HG02678 (cell line): ENCODE results near the gene VAMP1.
"Not testable (repeated sequence)": the region's sequence is repeated elsewhere in the genome, so short reads cannot be mapped to it uniquely, and the experiment has no call there.

Experiments
- ATAC-seq: cut with Tn5 transposase; IDR thresholded peaks from one replicate; pipeline ENCODE4 v1.9.1; 2021; ENCODE audit warnings: mild to moderate bottlenecking, moderate library complexity; ENCODE audit not compliant: unreplicated experiment

The VAMP1 gene

DNA sequence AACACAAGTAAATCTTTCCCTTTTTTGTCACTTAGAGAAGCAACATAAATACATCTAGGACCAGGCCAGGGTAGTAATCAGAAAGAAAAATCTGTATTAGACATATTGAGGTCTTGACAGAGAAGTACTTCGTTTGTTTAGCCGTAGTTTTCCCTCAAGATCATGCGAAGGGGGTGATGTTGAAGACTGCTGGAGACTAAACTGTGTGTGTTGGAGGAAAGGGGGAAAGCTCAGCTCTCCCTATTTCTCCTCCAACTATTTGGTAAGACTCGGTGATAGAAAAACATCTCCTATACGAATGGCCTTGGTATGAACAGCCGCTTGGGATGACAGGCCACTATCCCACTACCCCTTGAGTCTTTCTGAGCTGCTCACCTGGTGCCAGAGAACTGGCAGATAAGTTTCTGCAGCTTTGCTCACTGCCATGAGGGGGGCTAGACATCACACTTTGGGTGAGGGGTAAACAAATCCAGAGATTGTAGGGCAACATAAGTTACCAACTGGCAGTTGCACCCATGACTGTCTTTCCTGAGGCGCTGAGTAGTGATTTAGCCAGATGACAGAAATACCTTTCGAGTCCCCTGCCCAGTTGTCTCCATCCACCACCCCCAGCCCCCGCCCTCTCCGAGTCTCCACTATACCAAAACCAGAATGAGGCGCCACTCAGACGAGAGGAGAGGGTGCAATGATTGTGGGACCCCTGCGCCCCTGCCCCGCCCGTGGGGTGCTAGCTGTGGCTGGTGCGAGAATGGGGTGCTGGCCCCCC lies 685 bp downstream of the VAMP1 start:
- no peak for ATAC-seq

DNA sequence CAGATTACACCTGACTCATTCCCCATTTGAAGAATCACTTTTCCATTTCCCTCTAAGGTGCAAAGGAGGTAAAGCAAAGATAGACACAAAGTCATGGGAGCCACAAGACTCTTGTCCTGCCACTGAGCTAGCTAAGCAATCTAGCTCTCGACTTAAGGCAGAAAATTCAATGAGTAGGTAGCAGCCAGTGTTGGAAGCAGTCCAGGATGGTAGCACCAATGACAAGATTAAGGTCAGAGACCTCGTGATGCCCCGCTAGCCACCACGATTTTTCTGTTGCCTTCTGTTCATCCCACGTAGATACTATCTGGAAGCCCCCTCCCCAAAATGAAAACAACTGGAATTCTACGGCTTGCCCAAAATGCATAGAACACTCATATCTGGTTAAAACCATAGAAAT lies 1.4 kb downstream of the VAMP1 start:
- no peak for ATAC-seq

DNA sequence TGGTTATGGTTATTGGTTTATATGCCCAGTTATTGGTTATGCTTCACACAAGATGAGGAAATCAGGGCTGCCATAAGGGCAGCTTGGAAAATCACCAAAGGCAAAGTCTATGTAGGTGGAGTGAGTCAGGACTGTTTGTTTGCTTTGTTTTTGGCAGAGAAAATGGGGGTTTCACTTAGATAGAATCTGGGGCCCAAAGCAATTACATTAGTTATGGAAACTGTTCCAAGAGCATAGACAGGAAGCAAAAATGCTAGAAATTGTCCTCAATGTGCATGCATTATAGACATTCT lies 2.2 kb downstream of the VAMP1 start:
- no peak for ATAC-seq

DNA sequence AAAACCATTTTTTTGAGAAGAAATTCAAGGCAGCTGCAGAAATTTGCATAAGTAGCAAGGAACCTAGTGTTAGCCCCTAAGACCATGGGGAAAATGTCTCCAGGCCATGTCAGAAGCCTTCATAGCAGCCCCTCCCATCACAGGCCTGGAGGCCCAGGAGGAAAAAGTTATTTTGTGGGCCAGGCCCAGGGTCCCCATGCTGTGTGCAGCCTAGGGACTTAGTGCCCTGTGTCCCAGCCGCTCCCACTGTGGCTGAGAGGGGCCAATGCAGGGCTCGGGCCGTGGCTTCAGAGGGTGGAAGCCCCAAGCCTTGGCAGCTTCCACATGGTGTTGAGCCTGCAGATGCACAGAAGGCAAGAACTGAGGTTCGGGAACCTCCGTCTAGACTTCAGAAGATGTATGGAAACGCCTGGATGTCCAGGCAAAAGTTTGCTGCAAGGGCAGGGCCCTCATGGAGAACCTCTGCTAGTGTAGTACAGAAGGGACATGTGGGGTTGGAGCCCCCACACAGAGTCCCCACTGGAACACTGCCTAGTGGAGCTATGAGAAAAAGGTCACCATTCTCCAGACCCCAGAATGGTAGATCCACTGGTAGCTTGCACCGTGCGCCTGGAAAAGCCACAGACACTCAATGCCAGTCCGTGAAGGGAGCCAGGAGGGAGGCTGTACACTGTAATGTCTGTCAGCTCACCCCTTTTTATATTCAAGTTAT lies 2.8 kb downstream of the VAMP1 start:
- ATAC-seq, result not testable (repeated sequence)

DNA sequence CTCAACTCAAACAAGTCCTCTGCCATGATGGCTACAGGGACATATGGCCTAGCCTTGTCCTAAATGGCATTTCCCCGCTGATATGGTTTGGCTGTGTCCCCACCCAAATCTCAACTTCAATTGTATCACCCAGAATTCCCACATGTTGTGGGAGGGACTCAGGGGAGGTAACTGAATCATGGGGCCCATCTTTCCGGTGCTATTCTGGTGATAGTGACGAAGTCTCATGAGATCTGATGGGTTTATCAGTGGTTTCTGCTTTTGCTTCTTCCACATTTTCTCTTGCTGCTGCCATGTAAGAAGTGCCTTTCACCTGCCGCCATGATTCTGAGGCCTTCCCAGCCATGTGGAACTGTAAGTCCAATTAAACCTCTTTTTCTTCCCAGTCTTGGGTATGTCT lies 3.7 kb downstream of the VAMP1 start:
- not testable (repeated sequence) for ATAC-seq

DNA sequence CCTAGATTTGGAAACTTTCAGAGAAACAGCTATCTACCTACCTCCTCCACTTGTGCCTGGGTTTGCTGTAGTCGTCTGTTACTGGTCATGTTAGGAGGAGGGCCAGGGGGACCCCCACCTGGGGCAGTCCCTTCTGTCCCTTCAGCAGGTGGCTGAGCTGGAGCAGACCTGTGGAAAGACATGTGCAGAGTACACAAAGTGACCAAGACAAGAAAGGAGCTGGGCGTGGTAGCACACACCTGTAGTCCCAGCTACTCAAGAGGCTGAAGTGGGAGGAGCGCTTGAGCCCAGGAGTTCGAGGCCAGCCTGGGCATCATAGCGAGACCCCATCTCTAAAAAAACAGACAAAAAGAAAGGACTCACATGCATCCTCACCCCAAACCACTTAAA lies 4.3 kb downstream of the VAMP1 start:
- ATAC-seq, result no peak

DNA sequence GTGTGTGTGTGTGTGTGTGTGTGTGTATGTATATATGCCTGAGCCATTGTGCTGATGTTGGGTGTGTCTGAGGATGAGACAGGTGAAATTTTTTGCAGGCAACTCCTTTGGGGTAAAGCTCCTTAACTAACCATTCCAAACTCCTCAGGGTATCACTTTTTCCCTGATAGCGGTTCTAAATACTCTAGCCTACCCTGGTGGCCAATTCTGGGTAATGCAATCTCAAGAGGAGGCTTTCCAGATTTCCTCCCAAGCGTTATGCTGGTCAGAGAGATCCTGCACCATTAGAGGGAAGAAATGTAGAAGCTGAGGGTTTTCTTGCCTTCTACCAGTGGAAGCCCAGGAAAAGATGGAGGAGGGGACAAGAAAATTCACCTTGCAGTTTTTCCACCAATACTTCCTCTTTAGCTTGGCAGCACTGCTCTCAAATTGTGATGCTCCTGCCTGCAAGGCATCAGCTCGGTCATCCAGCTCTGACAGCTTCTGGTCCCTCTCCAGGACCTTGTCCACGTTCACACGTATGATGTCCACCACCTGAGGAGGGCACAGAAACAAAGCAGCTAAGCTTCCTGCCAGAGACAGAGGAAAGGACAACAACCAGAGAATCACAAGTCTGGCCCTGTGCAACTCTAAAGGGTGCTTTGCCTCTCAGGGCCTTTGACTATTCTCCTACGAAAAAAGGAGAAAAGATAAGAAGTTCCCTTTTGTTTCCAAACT lies 4.9 kb downstream of the VAMP1 start:
- ATAC-seq, result no peak

DNA sequence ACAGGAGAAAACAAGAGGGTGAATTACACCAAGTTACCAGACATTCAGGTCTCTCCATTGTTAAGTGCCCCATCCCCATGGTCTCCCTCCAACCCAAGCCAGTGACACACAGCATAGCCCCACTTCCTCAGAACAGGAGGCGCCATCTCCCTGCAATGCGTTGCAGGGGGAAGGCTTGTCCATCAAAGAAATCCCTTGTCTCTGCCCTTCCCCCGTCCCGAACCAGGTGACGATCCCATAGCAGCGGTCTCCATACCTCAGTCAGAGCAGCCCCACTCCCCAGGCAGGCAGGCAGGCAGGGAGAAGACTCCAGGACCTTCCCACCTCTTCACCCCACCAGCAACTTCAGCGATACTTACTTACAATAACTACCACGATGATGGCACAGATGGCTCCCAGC lies 5.9 kb downstream of the VAMP1 start:
- ATAC-seq, result no peak

DNA sequence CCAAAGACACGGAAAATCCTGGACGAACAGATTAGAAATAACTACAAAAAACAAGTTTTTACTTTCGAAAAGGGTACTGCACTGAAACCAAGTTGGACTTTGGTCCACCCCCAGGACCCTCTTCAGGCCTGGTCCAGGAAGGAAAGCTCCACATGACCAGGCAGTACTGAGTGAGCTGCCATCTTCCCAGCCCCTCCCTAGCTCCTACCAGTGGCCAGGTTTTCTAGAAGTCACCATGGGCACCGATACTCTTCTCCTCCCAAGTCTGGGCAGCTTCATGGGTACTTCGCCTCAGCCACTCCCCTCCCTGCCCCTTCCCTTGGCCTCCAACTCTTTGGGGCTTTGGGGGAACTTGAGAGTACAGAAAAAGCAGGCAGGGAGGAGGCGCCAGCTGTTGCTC lies 6.6 kb downstream of the VAMP1 start:
- no peak for ATAC-seq

DNA sequence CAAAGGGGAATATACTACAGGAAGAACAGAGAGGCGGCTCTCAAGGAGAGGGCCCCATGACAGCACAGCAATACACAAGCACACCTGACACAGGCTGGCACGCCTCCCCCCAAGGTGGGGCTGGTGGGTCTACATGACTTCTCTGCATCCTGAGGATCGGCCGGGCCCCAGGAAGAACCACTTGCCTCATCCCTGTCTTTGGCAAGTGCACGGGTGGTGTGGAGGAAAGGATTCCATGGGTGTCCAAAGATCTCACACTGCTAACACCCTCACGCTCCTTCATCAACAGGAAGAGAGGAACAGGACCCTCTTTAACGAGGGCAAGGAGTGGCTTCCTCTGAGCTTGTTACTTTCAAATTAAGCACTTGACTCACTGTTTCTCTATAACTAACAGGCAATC lies 7.3 kb downstream of the VAMP1 start:
- no peak for ATAC-seq

DNA sequence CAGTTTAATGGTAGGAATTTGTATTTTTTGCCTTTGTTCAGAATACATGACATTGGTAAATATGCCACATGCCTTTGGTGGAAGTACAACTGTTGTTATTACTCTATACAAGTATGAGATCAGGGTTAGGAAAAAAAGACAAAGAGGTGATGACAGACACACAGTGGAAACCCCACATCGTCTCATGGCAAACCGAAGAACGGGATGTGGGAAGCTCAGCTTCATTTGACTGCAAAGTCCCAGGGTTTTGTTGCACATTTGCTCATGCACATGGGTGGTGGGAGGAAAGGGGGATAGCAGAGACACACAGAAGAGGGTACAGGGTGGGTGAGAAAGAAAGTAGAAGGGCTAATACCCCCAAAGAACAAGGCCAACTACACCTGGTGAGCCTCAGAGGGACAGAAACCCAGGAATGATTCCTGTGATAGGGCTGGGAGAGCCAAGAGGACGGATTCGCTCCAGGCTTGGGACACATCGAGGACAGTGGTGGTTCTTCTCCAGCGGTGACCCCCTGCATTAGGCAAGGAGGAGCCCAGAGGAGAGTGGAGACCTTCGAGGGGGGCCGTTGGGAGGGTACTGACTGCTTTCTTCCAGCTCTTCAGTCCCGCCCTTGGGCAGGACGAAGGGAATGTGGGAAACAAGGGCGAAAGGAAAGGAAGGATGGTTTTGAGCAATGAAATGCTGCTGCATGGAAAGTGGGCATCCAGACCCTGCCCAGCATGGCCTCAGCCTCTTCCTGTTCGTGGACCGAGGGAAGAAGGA lies 8.1 kb downstream of the VAMP1 start:
- ATAC-seq, result no peak

DNA sequence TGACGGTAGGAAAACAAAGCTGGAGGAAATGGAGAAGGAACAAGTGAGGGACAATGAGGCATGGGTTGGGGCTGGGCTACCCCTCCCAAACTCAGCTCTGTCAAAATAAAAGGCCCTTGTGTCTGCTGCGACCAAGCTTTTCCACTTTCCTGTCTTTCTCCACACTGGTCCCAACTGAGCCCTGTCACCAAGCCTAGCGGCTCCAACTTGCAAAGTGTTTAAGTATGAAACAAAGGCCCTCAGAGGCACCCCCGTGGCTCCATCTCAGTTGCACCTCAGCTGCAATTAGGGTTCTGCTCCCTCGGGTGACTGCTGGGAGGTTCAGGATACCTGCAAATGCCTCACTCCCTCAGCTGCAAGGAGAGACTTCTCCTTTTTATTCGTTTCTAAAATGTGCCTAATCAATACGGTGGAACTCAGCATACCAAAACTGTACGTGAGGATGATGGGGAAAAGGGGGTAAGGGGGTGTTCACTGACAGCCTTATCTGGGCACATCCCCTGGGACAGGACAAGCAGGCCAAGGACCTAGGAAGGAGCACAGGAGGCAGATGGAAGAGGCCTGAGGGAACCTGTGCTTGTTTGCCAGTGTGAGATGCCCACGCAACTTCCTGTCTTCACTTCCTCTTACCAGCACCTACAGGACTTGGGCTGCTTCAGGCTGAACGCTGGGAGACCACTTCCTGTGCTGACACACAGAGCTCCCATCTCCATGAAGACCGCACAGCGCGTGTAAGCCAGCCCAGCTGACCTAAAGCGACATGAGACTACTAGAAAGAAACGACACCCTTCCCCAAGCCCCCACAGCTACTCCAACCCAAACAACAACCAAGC lies 8.9 kb downstream of the VAMP1 start:
- peak; percentile 81 for ATAC-seq

DNA sequence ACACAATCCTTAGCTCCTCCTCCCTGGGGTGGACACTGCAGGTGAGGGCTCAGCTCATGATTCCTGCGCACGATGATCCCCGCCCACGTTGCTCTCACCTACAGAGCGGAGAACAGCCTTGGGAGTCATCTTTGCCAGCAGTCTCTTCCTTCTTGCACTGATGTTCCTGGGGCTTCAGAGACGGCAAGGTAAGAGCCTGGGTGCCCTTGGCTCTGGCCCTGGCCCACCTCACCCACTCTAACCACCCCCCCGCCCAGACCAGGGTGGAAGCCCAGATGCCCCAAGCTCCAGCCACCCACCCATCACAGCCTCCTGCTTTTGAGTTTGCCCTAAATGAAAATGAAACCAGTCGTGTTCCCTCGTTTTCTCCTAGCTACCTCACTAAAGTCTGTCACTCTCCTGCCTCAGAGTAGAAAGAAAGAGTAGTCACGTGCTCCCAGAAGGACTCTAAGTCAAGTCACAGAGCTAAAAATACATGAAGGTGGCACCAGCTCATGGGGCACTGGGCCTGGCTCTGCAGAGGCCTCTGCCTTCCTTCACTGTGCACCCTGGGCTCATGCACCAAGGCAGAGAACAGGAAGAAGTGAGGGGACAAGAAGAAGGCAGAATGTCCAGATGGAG lies 9.6 kb downstream of the VAMP1 start:
- no peak for ATAC-seq

DNA sequence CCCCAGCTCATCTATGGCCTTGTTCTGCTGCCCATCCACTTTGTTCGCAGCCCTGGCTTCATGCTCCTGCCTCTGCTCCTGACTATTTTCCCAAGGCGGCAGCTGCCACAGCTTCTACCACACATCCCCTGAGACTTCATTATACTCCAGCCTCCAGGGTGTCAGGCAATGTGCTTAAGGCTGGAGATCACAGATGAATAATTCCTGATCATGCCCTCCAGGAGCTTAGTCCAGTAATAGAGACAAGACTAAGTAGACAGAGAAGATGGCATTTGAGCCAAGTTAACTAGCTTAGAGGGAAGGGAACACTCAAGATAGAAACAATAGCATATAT lies 11.5 kb downstream of the VAMP1 start:
- ATAC-seq, result no peak

DNA sequence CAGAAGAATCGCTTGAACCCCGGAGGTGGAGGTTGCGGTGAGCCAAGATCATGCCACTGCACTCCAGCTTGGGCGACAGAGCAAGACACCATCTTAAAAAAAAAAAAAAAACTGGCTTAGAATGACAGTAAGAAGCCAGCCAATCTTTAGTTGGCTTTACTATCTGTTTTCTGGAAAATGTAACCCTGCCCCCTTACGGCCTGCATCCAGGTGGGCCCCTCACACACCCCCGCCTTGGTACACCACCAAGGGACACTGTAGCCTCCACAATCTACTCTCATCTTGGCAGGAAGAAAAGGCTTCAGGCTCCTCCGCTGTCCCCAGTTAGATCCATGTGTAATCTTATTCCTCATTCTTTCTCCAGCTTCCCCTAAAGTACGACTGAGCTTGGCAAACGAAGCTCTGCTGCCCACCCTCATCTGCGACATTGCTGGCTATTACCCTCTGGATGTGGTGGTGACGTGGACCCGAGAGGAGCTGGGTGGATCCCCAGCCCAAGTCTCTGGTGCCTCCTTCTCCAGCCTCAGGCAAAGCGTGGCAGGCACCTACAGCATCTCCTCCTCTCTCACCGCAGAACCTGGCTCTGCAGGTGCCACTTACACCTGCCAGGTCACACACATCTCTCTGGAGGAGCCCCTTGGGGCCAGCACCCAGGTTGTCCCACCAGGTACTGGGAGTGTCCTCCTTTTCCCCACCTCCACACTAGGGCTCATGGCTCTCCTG lies 12.0 kb downstream of the VAMP1 start:
- no peak for ATAC-seq

DNA sequence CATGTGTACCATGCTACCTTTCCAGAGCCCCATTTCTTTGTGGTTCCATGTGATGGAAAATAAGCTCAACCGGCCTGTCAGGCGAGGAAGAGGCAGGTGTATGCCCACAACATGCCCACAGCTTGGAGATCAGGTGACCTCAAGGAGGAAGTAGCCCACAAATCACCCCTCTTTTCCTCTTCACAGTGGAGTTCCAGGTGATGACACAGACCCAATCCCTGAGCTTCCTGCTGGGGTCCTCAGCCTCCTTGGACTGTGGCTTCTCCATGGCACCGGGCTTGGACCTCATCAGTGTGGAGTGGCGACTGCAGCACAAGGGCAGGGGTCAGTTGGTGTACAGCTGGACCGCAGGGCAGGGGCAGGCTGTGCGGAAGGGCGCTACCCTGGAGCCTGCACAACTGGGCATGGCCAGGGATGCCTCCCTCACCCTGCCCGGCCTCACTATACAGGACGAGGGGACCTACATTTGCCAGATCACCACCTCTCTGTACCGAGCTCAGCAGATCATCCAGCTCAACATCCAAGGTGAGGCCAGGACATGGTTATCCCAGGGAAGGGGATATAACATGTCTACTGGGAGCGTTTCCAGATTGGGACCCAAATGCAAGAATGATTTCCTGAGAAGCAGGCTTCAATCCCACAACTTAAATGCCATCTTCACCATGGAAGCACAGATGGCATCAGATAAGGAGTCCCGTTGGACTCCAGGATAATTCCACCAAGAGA lies 13.1 kb downstream of the VAMP1 start:
- ATAC-seq, result no peak

DNA sequence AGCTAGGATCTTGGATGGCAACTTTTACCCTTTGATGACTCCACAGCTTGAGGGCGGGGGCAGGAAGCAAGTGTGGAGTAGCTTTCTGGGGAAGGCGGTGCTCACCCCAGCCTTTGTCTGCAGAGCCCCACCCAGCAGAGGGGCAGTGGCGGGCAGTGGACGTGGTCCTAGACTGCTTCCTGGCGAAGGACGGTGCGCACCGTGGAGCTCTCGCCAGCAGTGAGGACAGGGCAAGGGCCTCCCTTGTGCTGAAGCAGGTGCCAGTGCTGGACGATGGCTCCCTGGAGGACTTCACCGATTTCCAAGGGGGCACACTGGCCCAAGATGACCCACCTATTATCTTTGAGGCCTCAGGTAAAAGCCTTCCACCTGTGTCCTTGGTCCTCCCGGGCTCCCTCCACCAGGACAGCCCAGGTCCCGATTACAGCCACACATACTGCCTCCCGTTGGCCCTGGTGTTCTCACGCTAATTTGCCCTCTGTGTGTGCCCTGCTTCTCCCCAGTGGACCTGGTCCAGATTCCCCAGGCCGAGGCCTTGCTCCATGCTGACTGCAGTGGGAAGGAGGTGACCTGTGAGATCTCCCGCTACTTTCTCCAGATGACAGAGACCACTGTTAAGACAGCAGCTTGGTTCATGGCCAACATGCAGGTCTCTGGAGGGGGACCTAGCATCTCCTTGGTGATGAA lies 17.4 kb downstream of the VAMP1 start:
- ATAC-seq, result no peak

DNA sequence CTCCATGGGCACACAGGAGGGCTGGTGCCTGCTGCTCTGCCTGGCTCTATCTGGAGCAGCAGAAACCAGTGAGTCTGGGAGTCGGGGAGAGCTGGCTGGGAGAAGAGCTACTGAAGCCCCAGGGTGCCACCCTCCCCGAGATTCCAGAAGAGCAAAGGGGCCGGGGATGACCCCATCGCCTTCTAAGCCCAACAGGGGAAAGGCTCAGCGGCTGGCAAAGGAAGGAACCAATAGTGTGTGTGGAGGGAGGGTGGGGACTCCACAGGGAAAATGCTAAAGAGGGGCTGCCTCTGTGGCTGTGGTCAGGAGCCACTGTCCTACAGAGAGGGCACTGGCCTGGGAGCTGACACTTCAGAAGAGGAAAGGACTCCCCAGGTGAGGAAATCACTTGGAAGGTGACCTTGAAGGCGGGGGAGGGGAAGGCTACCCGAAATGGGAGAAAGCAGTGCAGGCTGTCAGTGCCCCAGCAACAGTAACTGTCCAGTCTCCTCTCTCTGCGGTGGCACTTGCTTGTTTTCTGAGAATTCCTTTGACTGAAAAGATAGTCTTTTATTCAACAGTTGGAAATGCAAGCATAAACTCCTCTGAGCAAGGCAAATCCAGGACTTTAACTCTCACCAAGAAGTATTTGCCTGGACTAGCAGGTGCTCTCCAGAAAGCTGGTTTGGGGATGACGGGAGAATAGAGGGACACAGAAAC lies 18.1 kb downstream of the VAMP1 start:
- no peak for ATAC-seq
